B cell (primary cell): Measurements from ENCODE around the gene NPPA. TPM values are rescaled to one million over a fixed set of nuclear protein-coding genes. Genes with fewer than 3 reads are reported as not detected.

Experiments
- ATAC-seq: fragments of 200-7000 bp; cut with Tn5 transposase; one replicate; pipeline ENCODE4 v1.10.0; 2021; ENCODE audit warnings: low read depth, mild to moderate bottlenecking, moderate number of reproducible peaks, moderate library complexity
- CTCF ChIA-PET: fragments of 350-600 bp; sonication (Branson Sonifier 250); formaldehyde crosslinking; loops from one replicate; lab custom pipeline; 2021; ENCODE audit warnings: antibody characterized with exemption, inconsistent platforms; lab: Charles Lee
- POLR2A ChIA-PET: fragments of 350-600 bp; sonication (Branson Sonifier 250); formaldehyde crosslinking; loops from one replicate; lab custom pipeline; 2021; ENCODE audit warnings: antibody characterized with exemption; lab: Charles Lee
- DNase-seq: peaks from one replicate; pipeline ENCODE4 v3.0.0; 2013
- H2AFZ ChIP-seq: 2 replicates; pipeline ENCODE4 v1.6.1; 2012; ENCODE audit warnings: mild to moderate bottlenecking, low read depth, low read length; ENCODE audit not compliant: insufficient read depth, poor library complexity, severe bottlenecking
- H3K27ac ChIP-seq, 2 donors: 1 replicate in 1 of 2; 2 replicates in 1 of 2; pipeline ENCODE4 v1.5.1; 2012 to 2013; ENCODE audit warnings: low read length in 2 of 2, mild to moderate bottlenecking in 2 of 2, moderate library complexity in 1 of 2
- H3K27me3 ChIP-seq, 4 experiments: fragments of 200-600 bp in 1 of 4; sonication (generic) in 1 of 4; replicated peaks in 1 of 4; 1 replicate in 2 of 4; 2 replicates in 2 of 4; pipeline versions ENCODE4 v1.6.1 to v1.7.0; 2013 to 2016; ENCODE audit warnings: low read length in 3 of 4, mild to moderate bottlenecking in 2 of 4, mixed read lengths in 1 of 4, moderate library complexity in 1 of 4; ENCODE audit not compliant: insufficient read depth in 4 of 4, control insufficient read depth in 3 of 4; ENCODE audit errors: control extremely low read depth in 1 of 4
- H3K36me3 ChIP-seq, 2 experiments: replicated peaks in 1 of 2; 1 replicate in 1 of 2; 2 replicates in 1 of 2; pipeline versions ENCODE4 v1.6.1 to v1.7.1; 2013; ENCODE audit warnings: low read length in 1 of 2; ENCODE audit not compliant: insufficient read depth in 2 of 2, control insufficient read depth in 1 of 2; ENCODE audit errors: control extremely low read depth in 1 of 2, extremely low read depth in 1 of 2
- H3K4me1 ChIP-seq, 2 donors: fragments of 200-600 bp in 1 of 2; sonication (generic) in 1 of 2; 1 replicate in 1 of 2; 2 replicates in 1 of 2; pipeline versions ENCODE4 v1.5.1 to v1.6.1; 2013 to 2017; ENCODE audit warnings: low read length in 2 of 2; ENCODE audit not compliant: control insufficient read depth in 2 of 2, insufficient read depth in 2 of 2
- H3K4me2 ChIP-seq: replicated peaks from 2 replicates; pipeline ENCODE3; 2012; ENCODE audit warnings: mild to moderate bottlenecking, low read depth, low read length; ENCODE audit not compliant: poor library complexity, severe bottlenecking
- H3K4me3 ChIP-seq, 5 experiments: fragments of 200-600 bp in 1 of 5; sonication (generic) in 1 of 5; 1 replicate in 3 of 5; 2 replicates in 2 of 5; pipeline versions ENCODE4 v1.5.1 to v1.7.0; 2011 to 2016; ENCODE audit warnings: low read length in 4 of 5, mild to moderate bottlenecking in 4 of 5, low read depth in 2 of 5, control low read depth in 1 of 5, moderate library complexity in 1 of 5; ENCODE audit not compliant: insufficient read depth in 1 of 5; ENCODE audit errors: control extremely low read depth in 1 of 5, extremely low read depth in 1 of 5
- H3K79me2 ChIP-seq: fragments of 200-600 bp; sonication (generic); one replicate; pipeline ENCODE4 v1.6.0; 2016; ENCODE audit warnings: low read length; ENCODE audit not compliant: control insufficient read depth, insufficient read depth
- H3K9ac ChIP-seq: fragments of 200-600 bp; sonication (generic); 2 replicates; pipeline ENCODE4 v1.6.1; 2017; ENCODE audit warnings: mild to moderate bottlenecking, low read length, moderate library complexity
- H3K9me3 ChIP-seq, 3 donors: one replicate each; pipeline versions ENCODE4 v1.6.1 to v1.7.1; 2013; ENCODE audit warnings: low read length in 2 of 3; ENCODE audit not compliant: control insufficient read depth in 2 of 3, insufficient read depth in 1 of 3; ENCODE audit errors: control extremely low read depth in 1 of 3
- H4K20me1 ChIP-seq: 2 replicates; pipeline ENCODE4 v1.6.0; 2012; ENCODE audit warnings: mild to moderate bottlenecking, low read length; ENCODE audit not compliant: insufficient read depth, control insufficient read depth, poor library complexity, severe bottlenecking
- H3K27ac Mint-ChIP-seq: one replicate; pipeline ENCODE4 v1.8.0; 2021; ENCODE audit warnings: mixed read lengths
- H3K27me3 Mint-ChIP-seq: one replicate; pipeline ENCODE4 v1.8.0; 2021; ENCODE audit warnings: mixed read lengths
- H3K4me1 Mint-ChIP-seq: one replicate; pipeline ENCODE4 v1.8.0; 2021; ENCODE audit warnings: mixed read lengths
- H3K4me3 Mint-ChIP-seq: one replicate; pipeline ENCODE4 v1.8.0; 2021; ENCODE audit warnings: mixed read lengths
- H3K9me3 Mint-ChIP-seq: one replicate; pipeline ENCODE4 v1.8.0; 2022; ENCODE audit warnings: mixed read lengths; ENCODE audit not compliant: insufficient read depth
- CTCF ChIP-seq: fragments of 200-600 bp; IDR thresholded peaks from one replicate; pipeline ENCODE4 v1.8.0; 2022; ENCODE audit warnings: antibody characterized with exemption, mild to moderate bottlenecking
- EZH2 ChIP-seq: IDR thresholded peaks from 2 replicates; pipeline ENCODE4 v1.6.1; 2012; ENCODE audit warnings: borderline replicate concordance, low read depth, mild to moderate bottlenecking, moderate library complexity, low read length; ENCODE audit not compliant: insufficient read depth, poor library complexity, severe bottlenecking
- WGBS: methylation state at CpG from one replicate; pipeline ENCODE4 v1.1.5; 2013; ENCODE audit warnings: missing lambda C conversion rate; ENCODE audit not compliant: insufficient coverage; 5-methylcytosine and 5-hydroxymethylcytosine counted together
- intact Hi-C: fragments of 100-400 bp; cut with micrococcal nuclease; formaldehyde crosslinking; loops from one replicate; pipeline ENCODE4 v1.10.0; 2022
- polyA plus RNA-seq: library from polyadenylated mRNA; depleted of rRNA; stranded (reverse); fragments of >200 nt; gene quantifications from 2 replicates; pipeline ENCODE4 v1.2.3, GENCODE V29; 2012
- total RNA-seq, 2 donors: library from RNA; stranded (reverse); fragments of 120-200 nt in 1 of 2; gene quantifications; 1 replicate in 1 of 2; 2 replicates in 1 of 2; pipeline versions ENCODE4 v1.2.3 to v1.2.4, GENCODE V29; 2013 to 2022

The NPPA gene
- total and polyA plus RNA-seq, 2 donors (not counting 1 experiment from before 2014, with no cell fraction given), result not detected

GRCh38 chr1:11885916-11886315 is 38.3 kb upstream of the NPPA start:
- H2AFZ ChIP-seq, result no peak overlapping the region
- TF ChIP-seq CTCF, result no peak
- no peak for TF ChIP-seq EZH2
- CTCF ChIA-PET, result no interaction called here

GRCh38 chr1:11882814-11883538 is 35.4 kb upstream of the NPPA start:
- no peak for ATAC-seq
- TF ChIP-seq CTCF (no peak), EZH2 (no peak)
- intact Hi-C loops, result no loop called here
- Histone ChIP-seq H3K27ac (no peak overlapping the region), H3K9ac (no peak overlapping the region), H3K79me2 (no peaks in the 10 kb centered on the region), H3K4me1 (no peaks in the 10 kb centered on the region), H3K36me3 (no peaks in the 10 kb centered on the region), H4K20me1 (no peaks in the 10 kb centered on the region), H3K4me2 (no peak overlapping the region), H3K9me3 (peaks cover 0 to 3% (median 0%) of the 10 kb centered on the region in 3 donors), H2AFZ (no peak overlapping the region), H3K27me3 (peaks cover 0 to 8% (median 0%) of the 10 kb centered on the region in 4 experiments), H3K4me3 (no peak overlapping the region)
- Mint-ChIP-seq H3K4me1 (no peaks in the 10 kb centered on the region), H3K27me3 (peaks cover 7% of the 10 kb centered on the region), H3K27ac (no peak overlapping the region), H3K9me3 (no peaks in the 10 kb centered on the region), H3K4me3 (no peak overlapping the region)
- 60% methylated on average over 10 of the region's 13 CpGs for WGBS
- no peak for DNase-seq
- POLR2A ChIA-PET, result no interaction called here
- CTCF ChIA-PET, result no interaction called here

More at GRCh38 chr1:11885916-11886315, 38.3 kb upstream of the NPPA start:
- no peaks in the 10 kb centered on the region for H3K4me1 Mint-ChIP-seq
- WGBS, result 82% methylated on average over 6 of the region's 6 CpGs
- no peak for DNase-seq
- H3K9me3 ChIP-seq, result peaks cover 0 to 3% (median 0%) of the 10 kb centered on the region in 3 donors
- ATAC-seq, result no peak
- no peak overlapping the region for H3K27ac ChIP-seq
- H3K36me3 ChIP-seq, result no peaks in the 10 kb centered on the region
- intact Hi-C loops, result no loop called here
- H3K79me2 ChIP-seq, result no peaks in the 10 kb centered on the region
- H4K20me1 ChIP-seq, result no peaks in the 10 kb centered on the region
- no peak overlapping the region for H3K4me3 ChIP-seq
- no peak overlapping the region for H3K9ac ChIP-seq
- POLR2A ChIA-PET, result no interaction called here
- H3K27me3 Mint-ChIP-seq, result peaks cover 9% of the 10 kb centered on the region
- no peaks in the 10 kb centered on the region for H3K4me1 ChIP-seq
- peaks cover 0 to 5% (median 0%) of the 10 kb centered on the region in 4 experiments for H3K27me3 ChIP-seq
- no peak overlapping the region for H3K4me2 ChIP-seq
- no peak overlapping the region for H3K27ac Mint-ChIP-seq
- no peak overlapping the region for H3K4me3 Mint-ChIP-seq
- no peaks in the 10 kb centered on the region for H3K9me3 Mint-ChIP-seq
